IPS-NIHi7 (cell line): ENCODE results near the gene DNASE1.
"Not testable (repeated sequence)": the region's sequence is repeated elsewhere in the genome, so short reads cannot be mapped to it uniquely, and the experiment has no call there.

Source experiments
- DNase-seq: peaks from one replicate; pipeline ENCODE4 v3.0.0; 2012; ENCODE audit warnings: mixed read lengths; ENCODE audit errors: extremely low spot score

Gene DNASE1, protein sequence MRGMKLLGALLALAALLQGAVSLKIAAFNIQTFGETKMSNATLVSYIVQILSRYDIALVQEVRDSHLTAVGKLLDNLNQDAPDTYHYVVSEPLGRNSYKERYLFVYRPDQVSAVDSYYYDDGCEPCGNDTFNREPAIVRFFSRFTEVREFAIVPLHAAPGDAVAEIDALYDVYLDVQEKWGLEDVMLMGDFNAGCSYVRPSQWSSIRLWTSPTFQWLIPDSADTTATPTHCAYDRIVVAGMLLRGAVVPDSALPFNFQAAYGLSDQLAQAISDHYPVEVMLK

DNA sequence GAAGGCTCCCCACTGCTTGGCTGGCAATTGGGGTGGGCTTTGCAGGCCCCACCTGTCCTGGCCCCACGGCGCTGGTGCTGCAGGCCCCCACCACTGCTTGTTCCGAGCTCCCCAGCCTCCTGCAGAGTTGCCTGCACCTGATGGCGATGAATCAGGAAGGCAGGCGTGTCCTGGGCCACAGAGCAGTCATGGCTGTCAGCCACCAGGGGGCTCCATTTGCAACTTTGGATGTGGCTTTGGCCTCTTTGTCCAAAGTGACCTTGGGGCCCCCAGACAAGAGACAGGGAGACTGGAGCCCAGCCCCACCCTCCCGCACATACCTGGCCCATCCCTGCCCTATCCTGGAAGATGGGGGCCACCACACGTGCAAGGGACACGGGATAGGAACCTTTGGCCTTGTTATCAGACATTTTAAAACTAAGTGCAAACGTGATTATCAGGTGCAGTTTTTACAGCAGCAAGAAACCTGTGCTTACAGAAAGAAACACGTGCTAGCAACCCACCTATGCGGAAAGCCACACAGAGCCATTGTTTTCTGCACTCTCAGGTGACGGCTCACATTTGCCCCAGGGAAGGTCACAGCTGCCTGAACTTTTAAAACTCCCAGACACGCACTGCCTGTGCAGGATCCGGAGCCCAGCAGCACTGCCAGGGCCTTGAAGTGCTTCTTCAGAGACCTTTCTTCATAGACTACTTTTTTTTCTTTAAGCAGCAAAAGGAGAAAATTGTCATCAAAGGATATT, at the start of gene DNASE1:
Gene DNASE1 (plus strand): TSS at position 443 of the 743 bp plus-strand sequence. CDS start 683 bp downstream, outside the sequence.
- peak; percentile 85 for DNase-seq

DNA sequence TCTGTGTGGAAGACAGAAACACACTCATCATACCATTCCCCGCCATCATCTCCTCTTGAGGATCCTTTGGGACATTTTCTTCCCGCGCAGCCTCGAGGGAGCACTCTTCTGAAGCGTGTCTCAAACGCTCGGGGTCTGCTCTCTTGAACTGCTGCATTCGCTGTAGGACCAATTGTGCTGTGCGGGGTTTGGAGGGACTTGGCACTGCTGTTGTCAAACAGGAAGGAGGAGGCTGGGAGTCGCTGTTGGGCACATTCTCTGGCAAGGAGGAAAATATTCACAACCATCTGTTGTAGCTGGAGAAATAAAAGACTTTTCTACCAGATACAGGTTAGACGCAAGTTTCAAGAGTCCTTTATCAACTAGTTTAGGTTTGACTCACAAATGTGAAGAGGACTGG, 48.0 kb upstream of the DNASE1 start:
- DNase-seq = no peak

DNA sequence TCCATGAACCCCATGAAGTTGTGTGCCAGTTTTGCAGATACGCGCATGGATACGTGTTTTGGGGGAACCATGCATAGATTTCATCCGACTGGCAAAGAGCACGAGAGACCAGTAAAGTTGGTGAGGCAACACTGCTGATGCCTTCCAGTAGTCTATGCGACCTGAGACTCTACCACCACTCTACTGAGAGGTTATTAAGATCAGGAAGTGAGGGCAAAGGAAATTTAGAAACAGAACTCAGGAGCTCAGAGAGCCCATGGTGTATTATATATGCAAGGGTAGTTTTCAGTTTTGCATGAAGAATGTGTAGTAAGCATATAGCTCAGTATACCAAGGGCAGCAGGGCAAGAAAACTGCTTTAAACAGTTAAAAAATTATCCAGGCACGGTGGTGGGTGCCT, 47.3 kb upstream of the DNASE1 start:
- no peak for DNase-seq

- DNase-seq = no peak
Observed at GRCh38 chr16:3607634-3608033, 46.9 kb upstream of the DNASE1 start.

DNA sequence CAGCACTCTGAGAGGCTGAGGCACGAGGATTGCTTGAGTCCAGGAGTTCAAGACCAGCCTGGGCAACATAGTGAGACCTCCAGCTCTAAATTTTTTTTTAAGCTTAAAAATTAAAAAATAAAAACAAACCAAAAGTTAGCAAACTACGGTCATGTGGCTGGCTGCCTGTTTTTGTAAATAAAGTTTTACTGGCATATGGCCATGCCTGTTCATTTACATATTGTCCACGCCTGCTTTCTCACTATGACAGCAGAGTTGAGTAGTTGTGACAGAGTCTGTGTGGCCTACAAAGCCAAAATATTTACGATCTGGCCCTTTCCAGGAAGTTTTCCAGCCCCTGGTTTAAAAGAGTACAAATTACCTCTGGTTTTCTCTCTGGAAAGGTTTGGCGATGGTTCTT, 46.4 kb upstream of the DNASE1 start:
- no peak for DNase-seq

DNA sequence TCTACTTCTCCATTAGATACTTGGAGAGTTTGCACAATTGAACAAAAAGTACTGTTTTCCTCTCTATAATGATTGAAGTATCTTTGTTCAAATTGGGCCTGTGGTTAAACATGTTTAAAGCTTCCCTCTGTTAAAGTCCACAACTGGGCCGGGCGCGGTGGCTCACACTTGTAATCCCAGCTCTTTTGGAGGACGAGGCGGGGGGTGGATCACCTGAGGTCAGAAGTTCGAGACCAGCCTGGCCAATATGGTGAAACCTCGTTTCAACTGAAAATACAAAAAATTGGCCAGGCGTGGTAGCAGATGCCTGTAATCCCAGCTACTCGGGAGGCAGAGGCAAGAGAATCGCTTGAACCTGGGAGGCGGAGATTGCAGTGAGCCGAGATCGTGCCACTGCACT, 45.5 kb upstream of the DNASE1 start:
- DNase-seq = not testable (repeated sequence)

GRCh38 chr16:3609895-3610697, 44.4 kb upstream of the DNASE1 start:
- DNase-seq = no peak

- no peak for DNase-seq
Observed at GRCh38 chr16:3610698-3611145, 43.8 kb upstream of the DNASE1 start.

DNA sequence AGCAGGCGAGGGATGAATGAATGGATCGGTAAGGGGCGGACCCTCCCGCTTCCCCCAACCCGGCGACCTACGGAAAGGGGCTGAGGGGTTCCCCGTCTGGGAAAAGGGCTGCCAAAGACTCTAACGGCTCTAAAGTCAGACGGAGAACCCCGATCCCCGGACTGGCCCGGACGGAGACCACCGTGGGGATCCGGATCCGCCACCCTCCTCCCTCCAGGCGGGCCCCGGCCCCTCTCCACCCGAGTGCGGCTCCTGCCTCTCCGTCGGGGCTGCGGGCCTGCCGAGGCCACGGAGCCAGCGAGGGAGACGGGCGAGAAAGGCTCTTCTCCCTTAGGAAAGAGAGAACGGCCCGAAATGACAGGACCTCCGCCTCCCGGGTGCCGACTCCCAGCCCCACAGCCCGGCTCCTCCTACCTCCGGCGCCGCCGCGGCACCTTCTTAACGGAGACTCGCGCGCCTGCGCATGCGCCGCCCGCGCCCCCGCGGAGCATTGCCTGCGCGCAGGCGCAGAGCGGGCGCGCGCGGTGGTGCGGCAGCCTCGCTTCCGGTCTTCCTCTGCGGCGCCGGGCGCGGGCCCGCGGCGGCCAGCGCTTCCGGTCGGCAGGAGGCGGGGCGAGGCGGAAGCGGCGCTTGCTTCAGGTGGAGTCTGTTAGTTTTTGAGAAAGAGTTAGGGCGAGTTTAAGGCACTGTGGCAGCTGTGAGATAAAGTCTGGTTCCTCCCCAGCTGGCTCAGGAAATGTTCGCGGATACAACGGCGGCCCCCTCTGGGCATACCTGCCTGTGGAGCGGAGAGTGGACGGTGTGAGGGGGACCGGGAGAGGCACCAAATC, 43.1 kb upstream of the DNASE1 start, which contains the start of gene SLX4:
Gene SLX4 (minus strand): TSS at position 461 of the 830 bp plus-strand sequence. CDS start 2,642 bp downstream, outside the sequence.
- DNase-seq = peak; percentile 100

DNA sequence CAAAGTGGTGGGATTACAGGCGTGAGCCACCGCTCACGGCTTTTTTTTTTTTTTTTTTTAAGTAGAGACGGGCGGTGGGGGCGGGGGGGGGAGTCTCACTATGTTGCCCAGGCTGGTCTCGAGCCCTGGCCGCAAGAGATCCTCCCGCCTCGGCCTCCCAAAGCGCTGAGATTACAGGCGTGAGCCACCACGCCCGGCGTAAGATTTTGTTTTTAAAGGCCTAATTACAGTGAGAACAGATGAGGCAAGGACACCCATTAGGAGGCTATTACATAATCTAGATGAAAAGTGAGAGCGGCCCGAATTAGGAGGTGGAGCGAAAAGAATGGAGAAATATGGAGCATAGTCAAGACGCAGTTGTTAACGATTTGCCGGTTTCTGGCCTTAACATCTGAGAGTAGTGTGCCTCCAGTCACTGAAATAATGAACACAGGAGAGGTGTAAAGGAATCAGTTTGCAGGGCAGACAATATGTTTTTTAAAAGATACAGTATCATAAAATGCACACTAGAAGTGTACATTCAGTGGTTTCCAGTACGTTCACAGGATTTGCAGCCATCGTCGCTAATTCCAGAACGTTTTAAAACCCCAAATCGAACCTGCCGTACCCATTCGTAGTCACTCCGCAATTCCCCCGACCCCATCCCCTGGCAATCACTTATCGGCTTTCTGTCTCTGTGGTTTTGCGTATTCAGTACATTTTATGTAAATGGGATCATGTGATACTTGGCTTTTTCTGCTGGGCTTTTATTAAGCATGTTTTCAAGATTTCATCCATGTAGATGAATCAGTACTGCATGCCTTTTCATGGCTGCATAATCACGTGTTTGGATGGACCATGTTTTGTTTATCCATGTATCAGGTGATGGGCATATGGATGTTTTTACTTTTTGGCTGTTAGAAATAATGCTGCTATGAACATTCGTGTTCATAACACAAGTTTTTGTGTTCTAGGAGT, 41.7 kb upstream of the DNASE1 start:
- DNase-seq = no peak

GRCh38 chr16:3618769-3619141, 35.7 kb upstream of the DNASE1 start:
- DNase-seq = no peak

DNA sequence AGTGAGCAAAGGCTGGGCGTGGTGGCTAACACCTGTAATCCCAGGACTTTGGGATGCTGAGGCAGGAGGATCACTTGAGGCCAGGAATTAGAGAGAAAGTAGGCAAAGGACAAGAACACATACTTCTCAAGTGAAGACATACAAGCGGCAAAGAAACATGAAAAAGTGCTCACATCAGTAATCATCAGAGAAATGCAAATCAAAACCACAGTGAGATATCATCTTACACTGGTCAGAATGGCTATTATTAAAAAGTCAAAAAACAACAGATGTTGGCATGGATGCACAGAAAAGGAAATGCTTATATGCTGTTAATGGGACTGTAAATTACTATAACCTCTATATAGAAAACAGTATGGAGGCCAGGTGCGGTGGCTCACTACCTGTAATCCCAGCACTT, 30.8 kb upstream of the DNASE1 start:
- no peak for DNase-seq

- no peak for DNase-seq
Observed at GRCh38 chr16:3625331-3625730, 29.2 kb upstream of the DNASE1 start.

DNA sequence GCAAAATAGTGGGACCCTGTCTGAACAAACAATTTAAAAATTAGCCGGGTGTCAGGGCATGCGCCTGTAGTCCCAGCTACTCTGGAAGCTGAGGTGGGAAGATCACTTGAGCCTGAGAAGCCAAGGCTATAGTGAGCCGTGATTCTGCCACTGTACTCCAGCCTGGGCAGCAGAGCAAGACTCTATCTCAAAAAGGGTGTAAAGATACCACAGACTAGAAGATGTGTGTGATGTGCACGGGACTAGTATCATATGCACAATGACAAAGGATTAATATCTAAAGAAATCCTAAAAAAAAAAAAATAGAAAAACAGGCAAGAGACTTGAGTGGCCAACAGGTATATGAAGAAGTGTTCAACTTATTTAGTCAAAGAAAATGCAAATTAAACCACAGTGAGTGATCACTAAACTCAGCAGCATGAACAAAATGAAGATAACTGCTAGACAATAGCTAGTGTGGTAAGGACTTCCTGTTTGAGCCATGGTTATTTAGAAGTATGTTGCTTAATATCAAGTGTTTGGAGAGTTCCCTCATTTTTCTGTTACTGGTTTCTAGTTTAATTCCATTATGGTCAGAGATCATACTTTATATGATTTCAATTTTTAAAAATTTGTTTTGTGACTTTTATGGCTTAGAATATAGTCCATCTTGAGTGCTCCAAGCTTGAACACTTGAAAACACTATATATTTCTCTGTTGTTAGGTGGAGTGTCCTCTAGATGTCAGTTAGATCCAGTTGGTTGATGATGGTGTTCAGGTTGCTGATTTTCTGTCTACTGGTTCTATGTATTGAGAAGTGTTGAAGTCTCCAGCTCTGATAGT, 28.4 kb upstream of the DNASE1 start:
- no peak for DNase-seq

DNA sequence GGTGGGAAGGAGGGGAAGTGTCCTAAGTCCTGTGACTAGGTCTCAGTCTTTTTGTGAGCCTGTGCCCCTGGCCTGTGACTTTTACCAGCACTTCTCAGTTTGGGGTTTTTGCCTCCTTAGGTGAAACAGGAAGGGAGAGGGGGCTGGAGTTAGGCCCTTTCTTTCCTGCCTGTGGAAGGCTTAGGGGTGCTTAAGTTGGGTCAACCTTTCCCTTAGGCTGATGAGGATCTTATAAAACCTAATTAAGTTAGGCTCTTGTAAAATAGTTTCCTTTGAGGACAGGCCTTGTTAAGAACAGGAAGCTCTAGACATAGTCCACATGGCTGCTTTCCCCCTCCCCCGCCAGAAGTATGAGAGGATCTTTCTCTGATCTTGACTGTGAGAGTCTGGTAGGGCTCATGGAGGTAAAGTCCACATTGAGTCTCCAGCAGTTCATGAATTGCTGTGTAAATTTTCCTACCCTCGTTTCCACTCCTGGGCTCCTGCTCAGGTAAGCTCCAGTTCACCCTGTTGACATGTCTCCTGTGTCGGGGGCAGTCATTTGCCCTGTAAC, 17.0 kb upstream of the DNASE1 start:
- peak; percentile 11 for DNase-seq

DNA sequence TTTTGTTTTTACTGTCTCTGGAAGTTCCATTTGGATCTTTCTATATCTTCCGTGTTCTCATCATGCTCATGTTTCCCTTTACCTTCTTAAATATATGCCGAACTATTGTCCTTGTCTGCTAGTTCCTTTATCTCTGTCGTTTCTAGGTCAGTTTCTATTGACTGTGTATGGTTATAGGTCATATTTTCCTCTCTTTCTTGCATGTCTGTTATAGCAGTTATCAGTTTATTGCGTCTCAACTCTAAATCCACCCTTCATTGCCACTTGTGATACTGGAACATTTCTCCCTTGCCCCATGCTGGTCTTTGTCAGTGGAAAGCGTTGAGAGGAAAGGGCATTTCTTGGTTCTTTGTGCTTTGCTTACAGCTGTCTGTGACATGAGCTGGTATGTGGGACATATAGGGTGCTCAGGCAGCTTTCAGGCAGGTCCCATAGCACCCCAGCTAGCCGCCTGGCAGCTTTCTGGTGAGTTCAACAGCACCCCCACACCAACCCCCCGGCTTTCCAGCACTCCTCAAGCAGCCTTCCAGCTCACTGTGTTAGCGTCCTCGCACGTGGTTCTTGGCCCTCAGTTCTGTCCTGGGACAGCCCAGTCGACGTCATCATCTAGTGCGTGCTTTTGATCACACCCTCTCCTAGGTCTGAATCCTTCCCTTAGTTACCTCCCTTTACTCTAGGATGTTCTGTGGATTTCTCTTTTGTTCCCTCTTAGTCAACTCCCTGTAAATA, 15.4 kb upstream of the DNASE1 start:
- peak; percentile 16 for DNase-seq

DNA sequence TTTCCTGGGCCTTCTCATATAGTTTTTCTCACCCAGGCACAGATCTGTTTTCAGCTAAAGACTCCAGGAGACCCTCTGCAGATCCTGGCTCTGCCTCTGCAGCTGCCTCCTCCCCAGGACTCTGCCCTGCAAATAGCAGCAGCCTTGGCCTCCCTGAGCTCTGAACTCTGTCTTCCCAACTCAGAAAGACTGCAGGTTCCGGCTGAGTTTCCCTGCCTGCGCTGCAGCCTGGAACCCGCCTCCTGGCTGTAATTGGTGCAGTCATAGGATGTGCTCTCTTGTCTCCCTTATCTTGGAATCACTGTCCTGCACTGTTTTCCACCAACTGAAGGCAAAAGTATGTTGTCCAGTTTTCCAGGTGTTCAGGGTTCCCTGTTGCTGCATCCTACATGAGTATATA, 14.3 kb upstream of the DNASE1 start:
- DNase-seq = peak; percentile 8
